NB4 (cell line): ENCODE results near the gene SLC19A1.

ENCODE experiments used
- MYC ChIP-seq: IDR thresholded peaks from 2 replicates; pipeline ENCODE4 v1.6.1; 2011; ENCODE audit warnings: low read depth, low read length
- POLR2A ChIP-seq: IDR thresholded peaks from 2 replicates; pipeline ENCODE4 v1.6.1; 2011; ENCODE audit warnings: mild to moderate bottlenecking; ENCODE audit not compliant: insufficient read length; ENCODE audit errors: extremely low read depth
- TF ChIP-seq, protein P1 (sequence below): IDR thresholded peaks from one replicate; pipeline ENCODE4 v1.5.1; 2012; ENCODE audit warnings: low read depth, low read length

DNA sequence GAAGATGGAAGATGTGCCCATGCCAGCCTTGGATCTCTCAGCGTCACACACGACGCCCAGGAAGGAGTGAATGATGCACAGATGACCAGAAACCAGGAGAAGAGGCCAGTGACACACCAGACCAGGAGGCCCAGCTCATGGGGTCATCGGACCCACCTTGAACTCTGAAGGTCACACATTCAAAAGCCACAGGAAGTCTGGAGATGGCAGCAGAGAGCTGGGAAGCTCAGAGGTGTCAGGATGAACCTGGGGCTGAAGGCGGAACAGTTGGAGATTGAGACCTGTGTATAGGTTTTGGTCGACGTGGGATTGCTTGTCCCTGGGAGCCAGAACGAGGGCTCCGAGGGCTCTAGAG, 43.6 kb downstream of the SLC19A1 start:
- TF ChIP-seq, protein P1, sequence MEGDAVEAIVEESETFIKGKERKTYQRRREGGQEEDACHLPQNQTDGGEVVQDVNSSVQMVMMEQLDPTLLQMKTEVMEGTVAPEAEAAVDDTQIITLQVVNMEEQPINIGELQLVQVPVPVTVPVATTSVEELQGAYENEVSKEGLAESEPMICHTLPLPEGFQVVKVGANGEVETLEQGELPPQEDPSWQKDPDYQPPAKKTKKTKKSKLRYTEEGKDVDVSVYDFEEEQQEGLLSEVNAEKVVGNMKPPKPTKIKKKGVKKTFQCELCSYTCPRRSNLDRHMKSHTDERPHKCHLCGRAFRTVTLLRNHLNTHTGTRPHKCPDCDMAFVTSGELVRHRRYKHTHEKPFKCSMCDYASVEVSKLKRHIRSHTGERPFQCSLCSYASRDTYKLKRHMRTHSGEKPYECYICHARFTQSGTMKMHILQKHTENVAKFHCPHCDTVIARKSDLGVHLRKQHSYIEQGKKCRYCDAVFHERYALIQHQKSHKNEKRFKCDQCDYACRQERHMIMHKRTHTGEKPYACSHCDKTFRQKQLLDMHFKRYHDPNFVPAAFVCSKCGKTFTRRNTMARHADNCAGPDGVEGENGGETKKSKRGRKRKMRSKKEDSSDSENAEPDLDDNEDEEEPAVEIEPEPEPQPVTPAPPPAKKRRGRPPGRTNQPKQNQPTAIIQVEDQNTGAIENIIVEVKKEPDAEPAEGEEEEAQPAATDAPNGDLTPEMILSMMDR = no peak
- TF ChIP-seq POLR2A (no peak), MYC (no peak)
